H54 (cell line): Measurements from ENCODE around the gene SWT1.

Source experiments
- DNase-seq: peaks from one replicate; pipeline ENCODE4 v3.0.0; 2011; ENCODE audit warnings: low spot score, mixed read lengths; ENCODE audit not compliant: insufficient read length
- FAIRE-seq: peaks from 3 replicates; lab custom pipeline; 2011; peaks lifted over from hg19 to GRCh38; lab: Jason Lieb, UNC
- POLR2A ChIP-seq: IDR thresholded peaks from 2 replicates; pipeline ENCODE4 v1.6.1; 2011; ENCODE audit warnings: low read depth, mild to moderate bottlenecking, low read length

The SWT1 gene

GRCh38 chr1:185295091-185295490, 138.1 kb downstream of the SWT1 start:
- no peak for FAIRE-seq
- DNase-seq: no peak
- no peak for TF ChIP-seq POLR2A

DNA sequence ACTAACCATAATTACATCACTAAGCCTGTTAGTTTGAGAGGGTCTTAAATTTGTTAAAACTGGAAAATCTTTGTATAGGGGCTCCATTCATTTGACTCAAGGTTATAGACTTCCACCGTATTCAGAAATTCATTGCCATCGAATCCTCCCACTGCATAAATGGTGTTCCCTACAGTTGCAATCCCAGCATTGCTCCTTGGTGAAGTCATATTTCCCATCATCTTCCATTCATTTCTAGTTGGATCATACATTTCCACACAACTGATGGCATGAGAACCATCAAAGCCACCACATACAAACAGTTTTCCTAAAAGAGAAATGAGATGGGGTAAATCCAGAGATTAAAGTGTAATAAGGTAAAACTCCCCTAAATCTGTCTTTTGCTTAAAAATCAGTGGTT, 141.0 kb downstream of the SWT1 start:
- no peak for FAIRE-seq
- no peak for TF ChIP-seq POLR2A
- DNase-seq: no peak

GRCh38 chr1:185300152-185300551, 143.2 kb downstream of the SWT1 start:
- no peak for TF ChIP-seq POLR2A
- DNase-seq (no peak), FAIRE-seq (no peak)

GRCh38 chr1:185305419-185305818, 148.5 kb downstream of the SWT1 start:
- FAIRE-seq (peak; percentile 53), DNase-seq (no peak)
- TF ChIP-seq POLR2A: no peak

DNA sequence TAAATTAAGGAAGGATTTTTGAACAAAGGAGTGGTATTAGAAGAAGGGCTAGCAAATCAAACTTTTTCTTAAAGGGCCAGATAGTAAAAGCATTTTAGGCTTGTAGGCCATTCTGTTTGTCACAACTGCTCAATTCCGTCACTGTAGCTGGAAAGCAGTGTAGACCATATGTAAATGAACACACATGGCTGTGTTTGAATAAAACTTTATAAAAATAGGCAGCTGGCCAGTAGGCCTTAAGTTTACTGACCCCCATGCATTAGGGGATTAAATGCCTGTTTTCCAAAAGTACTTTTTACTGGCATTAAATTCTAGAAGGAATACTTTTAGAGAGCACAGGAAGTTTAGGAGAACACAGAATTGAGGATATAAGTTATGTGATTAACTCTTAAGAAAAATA, 151.2 kb downstream of the SWT1 start:
- FAIRE-seq: no peak
- no peak for DNase-seq
- no peak for TF ChIP-seq POLR2A

DNA sequence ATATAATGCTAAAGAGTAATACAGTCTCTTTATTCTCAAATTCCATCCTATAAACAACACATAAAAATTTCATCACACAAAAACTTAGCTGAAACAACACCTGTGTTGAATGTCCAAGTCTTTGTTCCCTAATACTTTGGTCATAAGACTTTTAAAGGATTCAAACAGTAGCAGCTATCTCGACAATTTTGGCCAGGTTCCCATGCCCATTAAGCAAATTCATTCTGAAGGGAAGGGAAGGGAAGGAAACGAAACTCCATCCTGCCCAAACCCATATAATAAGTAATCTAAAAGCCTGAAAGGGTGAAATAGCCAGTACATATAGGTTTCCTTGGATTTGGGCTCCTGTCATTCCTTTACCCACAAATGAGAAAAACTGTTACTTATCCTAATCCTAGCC, 152.6 kb downstream of the SWT1 start:
- DNase-seq (no peak), FAIRE-seq (no peak)
- no peak for TF ChIP-seq POLR2A

GRCh38 chr1:185311589-185312225, 154.7 kb downstream of the SWT1 start:
- no peak for TF ChIP-seq POLR2A
- peak; percentile 33 for FAIRE-seq
- DNase-seq: no peak

DNA sequence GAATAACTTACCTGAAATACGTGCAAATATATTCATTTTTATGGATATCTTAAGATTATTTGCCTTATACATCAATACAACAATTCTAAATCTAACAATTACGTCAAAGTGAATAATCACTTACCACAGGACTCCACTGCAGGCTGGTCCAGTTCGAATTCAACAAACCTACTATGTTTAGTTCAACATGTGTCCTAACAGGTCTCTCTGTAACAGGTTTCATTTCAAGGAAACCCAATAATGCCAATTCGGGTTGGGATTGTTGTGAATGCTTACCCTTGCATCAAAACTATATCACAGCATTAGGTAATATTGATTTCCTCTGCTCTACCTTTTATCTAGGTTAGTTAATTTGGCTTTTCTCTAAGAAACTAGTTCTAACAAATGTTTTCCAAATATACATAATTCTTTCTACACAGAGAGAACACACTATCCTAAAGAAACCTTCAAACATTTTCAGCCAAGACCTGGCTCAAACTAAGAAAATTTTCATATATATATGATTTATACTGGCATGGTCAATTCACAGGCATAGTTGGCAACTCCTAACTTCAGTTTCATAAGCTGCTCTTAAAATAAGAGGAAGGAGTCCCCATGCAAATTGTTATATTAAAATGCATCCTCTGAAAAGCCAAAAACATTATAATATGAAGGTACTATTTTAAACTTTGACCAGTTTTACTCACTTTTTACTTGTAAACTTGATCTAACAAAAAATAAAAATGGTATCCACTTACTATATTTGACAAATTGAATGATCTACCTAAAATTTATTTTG, 155.6 kb downstream of the SWT1 start:
- DNase-seq (no peak), FAIRE-seq (no peak)
- no peak for TF ChIP-seq POLR2A

GRCh38 chr1:185314411-185314810, 157.4 kb downstream of the SWT1 start:
- DNase-seq (no peak), FAIRE-seq (peak; percentile 15)
- no peak for TF ChIP-seq POLR2A

- DNase-seq: no peak
Observed at GRCh38 chr1:185315445-185316071, 158.6 kb downstream of the SWT1 start.

DNA sequence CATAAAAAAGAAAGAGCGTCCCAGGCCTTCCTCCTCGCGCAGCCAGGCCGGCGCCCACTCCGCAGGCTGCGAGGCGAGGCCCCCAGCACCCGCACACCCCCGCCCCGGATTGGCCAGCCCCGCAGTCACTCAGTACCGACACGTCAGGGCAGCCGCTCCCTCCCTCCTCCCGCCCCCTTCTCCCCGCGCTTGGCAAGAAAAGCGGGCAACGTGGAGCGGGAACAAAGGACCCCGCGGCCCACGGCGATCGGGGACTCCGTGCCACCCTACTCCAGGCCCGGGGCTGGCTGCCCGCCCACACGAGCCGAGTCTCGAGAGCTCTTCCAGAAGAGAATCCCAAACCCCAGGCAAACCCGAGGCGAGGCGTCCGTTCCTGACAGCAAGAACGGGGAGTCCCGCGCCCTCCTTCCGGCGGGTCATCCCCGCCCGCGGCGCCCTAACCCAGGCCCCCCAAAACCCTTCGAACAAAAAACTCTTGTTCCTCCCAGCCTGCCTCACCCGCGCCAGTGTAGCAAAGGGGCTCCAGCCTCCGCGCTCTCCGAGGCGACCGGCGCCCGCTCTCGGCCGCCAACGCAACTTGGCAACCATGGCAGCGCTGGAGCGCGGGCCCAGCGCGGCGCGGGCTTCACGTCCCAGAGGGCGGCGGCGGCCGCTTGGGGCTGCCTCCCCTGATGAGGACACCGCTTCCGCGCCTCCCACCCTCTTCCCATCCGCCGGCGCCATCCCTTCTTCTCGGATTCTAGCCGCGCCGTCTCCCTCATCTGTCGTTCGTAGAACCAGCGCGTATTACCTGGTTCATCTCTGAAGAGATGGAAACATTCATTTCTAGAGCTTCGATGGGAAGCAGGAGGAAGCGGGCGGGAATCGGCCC, 159.4 kb downstream of the SWT1 start:
- no peak for FAIRE-seq
- peak; percentile 66 for TF ChIP-seq POLR2A

More at GRCh38 chr1:185315445-185316071, 158.6 kb downstream of the SWT1 start:
- FAIRE-seq: peak; percentile 15
- no peak for TF ChIP-seq POLR2A

GRCh38 chr1:185317034-185317885, 160.3 kb downstream of the SWT1 start, which contains the start of gene IVNS1ABP:
Gene IVNS1ABP, minus strand, starts transcription at chr1:185317243. Its CDS starts 7,750 bp downstream, at chr1:185309493.
- no peak for FAIRE-seq
- peak; percentile 98 for TF ChIP-seq POLR2A

More for the DNA sequence above, 159.4 kb downstream of the SWT1 start:
- DNase-seq: peak; percentile 70

More at GRCh38 chr1:185317034-185317885, 160.3 kb downstream of the SWT1 start, which contains the start of gene IVNS1ABP:
- peak; percentile 95 for DNase-seq
